ENCODE data around the gene KIF26B.

The KIF26B gene

GRCh38 chr1:245609354-245610150 is 454.8 kb downstream of the KIF26B start:
- no peak for DNase-seq

GRCh38 chr1:245611251-245611650 is 456.5 kb downstream of the KIF26B start:
- no peak for DNase-seq

- DNase-seq = no peak
Measured at GRCh38 chr1:245614476-245614875, 459.7 kb downstream of the KIF26B start.

- no peak for DNase-seq
Measured at GRCh38 chr1:245615001-245615400, 460.2 kb downstream of the KIF26B start.

GRCh38 chr1:245621589-245621988 is 466.8 kb downstream of the KIF26B start:
- DNase-seq = no peak

GRCh38 chr1:245622332-245623014 is 467.7 kb downstream of the KIF26B start:
- DNase-seq = no peak

- DNase-seq = no peak
Measured at GRCh38 chr1:245641384-245641783, 486.6 kb downstream of the KIF26B start.

GRCh38 chr1:245645406-245645805 is 490.6 kb downstream of the KIF26B start:
- DNase-seq = no peak

GRCh38 chr1:245645894-245646293 is 491.1 kb downstream of the KIF26B start:
- no peak for DNase-seq

- DNase-seq = no peak
Measured at GRCh38 chr1:245648749-245649522, 494.2 kb downstream of the KIF26B start.

- no peak for DNase-seq
Measured at GRCh38 chr1:245649666-245650065, 494.9 kb downstream of the KIF26B start.

GRCh38 chr1:245650441-245650960 is 495.7 kb downstream of the KIF26B start:
- no peak for DNase-seq

GRCh38 chr1:245651093-245651492 is 496.3 kb downstream of the KIF26B start:
- DNase-seq = no peak

- DNase-seq = no peak
Measured at GRCh38 chr1:245652116-245652515, 497.3 kb downstream of the KIF26B start.

- DNase-seq = no peak
Measured at GRCh38 chr1:245652660-245653427, 498.1 kb downstream of the KIF26B start.

GRCh38 chr1:245654460-245655050 is 499.8 kb downstream of the KIF26B start:
- DNase-seq = no peak

- DNase-seq = no peak
Measured at GRCh38 chr1:245656189-245656717, 501.5 kb downstream of the KIF26B start.

- no peak for DNase-seq
Measured at GRCh38 chr1:245657371-245657770, 502.6 kb downstream of the KIF26B start.

- DNase-seq = no peak
Measured at GRCh38 chr1:245663373-245663772, 508.6 kb downstream of the KIF26B start.

- no peak for DNase-seq
Measured at GRCh38 chr1:245663841-245664240, 509.1 kb downstream of the KIF26B start.

- DNase-seq = no peak
Measured at GRCh38 chr1:245666412-245666811, 511.6 kb downstream of the KIF26B start.

GRCh38 chr1:245671349-245671748 is 516.6 kb downstream of the KIF26B start:
- no peak for DNase-seq

Measured in stimulated activated CD4-positive, alpha-beta T cell treated with anti-CD3 and anti-CD28 coated beads, Interleukin-4, amount 100 ng/mL, for 24 hours (primary cell).